NCI-H2081 treated with DMSO at 0.1 percent for 48 hours (cell line): ENCODE results near the gene SERPINE2.

Experiments used
- DNase-seq: peaks from one replicate; lab custom pipeline; 2025; lab: John Stamatoyannopoulos, UW

Gene SERPINE2

GRCh38 chr2:224039080-224039769, at the start of gene SERPINE2:
Gene SERPINE2, minus strand, starts transcription at chr2:224039286. Its CDS starts 37,386 bp downstream, at chr2:224001900.
- DNase-seq, result no peak

GRCh38 chr2:224086226-224086914, 47.3 kb upstream of the SERPINE2 start:
- no peak for DNase-seq

- no peak for DNase-seq
These were observed 46.7 kb upstream of the SERPINE2 start for GRCh38 chr2:224085811-224086210.

- DNase-seq, result no peak
These were observed 46.2 kb upstream of the SERPINE2 start for GRCh38 chr2:224085246-224085645.

GRCh38 chr2:224084266-224084892, 45.3 kb upstream of the SERPINE2 start:
- DNase-seq, result no peak

GRCh38 chr2:224083638-224084037, 44.6 kb upstream of the SERPINE2 start:
- DNase-seq, result no peak

- no peak for DNase-seq
These were observed 39.6 kb upstream of the SERPINE2 start for GRCh38 chr2:224078656-224079055.

- no peak for DNase-seq
These were observed 38.9 kb upstream of the SERPINE2 start for GRCh38 chr2:224077773-224078507.

GRCh38 chr2:224075588-224075987, 36.5 kb upstream of the SERPINE2 start:
- no peak for DNase-seq

GRCh38 chr2:224073676-224074075, 34.6 kb upstream of the SERPINE2 start:
- DNase-seq, result no peak

GRCh38 chr2:224072541-224073188, 33.6 kb upstream of the SERPINE2 start:
- DNase-seq, result no peak

- DNase-seq, result no peak
These were observed 30.1 kb upstream of the SERPINE2 start for GRCh38 chr2:224069172-224069571.

- DNase-seq, result no peak
These were observed 24.2 kb upstream of the SERPINE2 start for GRCh38 chr2:224063298-224063648.

- DNase-seq, result no peak
These were observed 23.6 kb upstream of the SERPINE2 start for GRCh38 chr2:224062481-224063297.

- no peak for DNase-seq
These were observed 21.8 kb upstream of the SERPINE2 start for GRCh38 chr2:224060783-224061482.

GRCh38 chr2:224059178-224059577, 20.1 kb upstream of the SERPINE2 start:
- no peak for DNase-seq

GRCh38 chr2:224058048-224058775, 19.1 kb upstream of the SERPINE2 start:
- no peak for DNase-seq

GRCh38 chr2:224056889-224057288, 17.8 kb upstream of the SERPINE2 start:
- no peak for DNase-seq

- no peak for DNase-seq
These were observed 16.0 kb upstream of the SERPINE2 start for GRCh38 chr2:224055101-224055500.

- DNase-seq, result no peak
These were observed 7.7 kb upstream of the SERPINE2 start for GRCh38 chr2:224046752-224047151.
